GM12874 (cell line): ENCODE data around the gene INSYN1.

Experiments
- TF ChIP-seq, protein P1 (sequence below): IDR thresholded peaks from 2 replicates; pipeline ENCODE4 v1.5.1; 2011; ENCODE audit warnings: low read depth, mild to moderate bottlenecking, control low read depth, low read length, moderate library complexity; ENCODE audit not compliant: insufficient read depth

The INSYN1 gene

DNA sequence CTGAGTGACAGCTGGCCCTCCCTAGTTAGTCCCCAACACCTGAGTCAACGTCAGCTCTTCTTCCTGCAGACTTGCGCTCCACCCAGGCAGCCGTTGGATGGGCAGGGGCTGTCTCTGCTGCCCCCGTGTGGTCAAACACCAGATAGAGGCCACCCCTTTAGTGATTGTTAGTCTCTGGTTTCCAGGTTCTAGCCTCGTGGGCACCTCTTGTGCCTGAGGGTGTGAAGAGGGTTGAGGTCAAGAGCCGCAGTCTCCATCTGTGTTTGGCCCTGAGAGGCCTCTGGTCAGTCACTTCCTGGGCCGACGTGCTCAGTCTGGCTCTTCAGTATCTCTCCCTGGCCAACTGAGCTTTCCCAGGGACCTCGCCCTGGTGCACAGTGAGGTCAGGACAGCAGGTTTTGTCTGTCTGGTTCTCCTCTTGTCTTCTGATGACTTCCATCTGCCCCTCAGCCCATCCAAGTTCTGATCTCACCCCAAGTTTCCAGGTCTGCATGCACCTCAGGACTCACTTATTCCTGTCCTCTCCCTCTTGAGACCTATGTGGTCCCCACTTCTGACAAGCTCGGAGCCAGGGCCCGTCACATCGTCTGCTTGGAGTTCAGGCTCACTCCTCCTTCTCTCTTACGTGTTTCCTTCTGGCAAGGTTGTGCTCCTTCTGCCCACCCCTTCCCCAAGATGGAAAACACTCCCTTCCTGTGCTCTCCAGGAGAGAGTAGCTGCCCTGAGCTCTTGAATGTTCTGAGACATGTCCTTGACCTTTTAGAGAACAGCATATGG, 48.1 kb downstream of the INSYN1 start:
- TF ChIP-seq, protein P1, sequence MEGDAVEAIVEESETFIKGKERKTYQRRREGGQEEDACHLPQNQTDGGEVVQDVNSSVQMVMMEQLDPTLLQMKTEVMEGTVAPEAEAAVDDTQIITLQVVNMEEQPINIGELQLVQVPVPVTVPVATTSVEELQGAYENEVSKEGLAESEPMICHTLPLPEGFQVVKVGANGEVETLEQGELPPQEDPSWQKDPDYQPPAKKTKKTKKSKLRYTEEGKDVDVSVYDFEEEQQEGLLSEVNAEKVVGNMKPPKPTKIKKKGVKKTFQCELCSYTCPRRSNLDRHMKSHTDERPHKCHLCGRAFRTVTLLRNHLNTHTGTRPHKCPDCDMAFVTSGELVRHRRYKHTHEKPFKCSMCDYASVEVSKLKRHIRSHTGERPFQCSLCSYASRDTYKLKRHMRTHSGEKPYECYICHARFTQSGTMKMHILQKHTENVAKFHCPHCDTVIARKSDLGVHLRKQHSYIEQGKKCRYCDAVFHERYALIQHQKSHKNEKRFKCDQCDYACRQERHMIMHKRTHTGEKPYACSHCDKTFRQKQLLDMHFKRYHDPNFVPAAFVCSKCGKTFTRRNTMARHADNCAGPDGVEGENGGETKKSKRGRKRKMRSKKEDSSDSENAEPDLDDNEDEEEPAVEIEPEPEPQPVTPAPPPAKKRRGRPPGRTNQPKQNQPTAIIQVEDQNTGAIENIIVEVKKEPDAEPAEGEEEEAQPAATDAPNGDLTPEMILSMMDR = peak; percentile 87

GRCh38 chr15:73700041-73700842, 52.9 kb downstream of the INSYN1 start:
- TF ChIP-seq, protein P1 = peak; percentile 85

GRCh38 chr15:73699249-73700040, 53.7 kb downstream of the INSYN1 start:
- TF ChIP-seq, protein P1 = no peak

DNA sequence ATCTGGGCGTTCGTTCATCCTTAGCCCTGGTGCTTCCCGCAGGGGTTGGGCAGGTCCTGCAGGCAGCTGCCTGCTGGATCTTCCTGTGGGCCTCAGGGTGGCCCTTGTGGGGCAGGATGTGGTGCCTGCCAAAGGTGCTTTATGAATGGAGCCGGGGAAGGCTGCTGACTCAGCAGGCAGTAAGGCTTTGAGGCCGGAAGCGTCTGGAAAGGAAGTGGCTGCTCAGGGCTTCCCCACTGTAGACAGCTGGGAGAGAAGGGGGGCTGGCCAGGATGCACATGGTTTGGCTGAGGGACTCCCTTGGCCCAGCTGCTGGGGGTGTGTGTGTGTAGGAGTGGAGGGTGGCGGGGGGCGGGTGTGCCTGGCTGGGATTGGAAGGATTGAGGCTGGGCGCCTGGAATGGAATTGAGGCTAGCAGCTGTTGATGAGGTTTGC, 56.1 kb downstream of the INSYN1 start:
- TF ChIP-seq, protein P1 = no peak

GRCh38 chr15:73696641-73697001, 56.5 kb downstream of the INSYN1 start:
- TF ChIP-seq, protein P1 = no peak

GRCh38 chr15:73695773-73696640, 57.1 kb downstream of the INSYN1 start:
- TF ChIP-seq, protein P1 = no peak
